GM21526 (cell line): ENCODE measurements around the gene PSMG4.
"Not testable (repeated sequence)": the region's sequence is repeated elsewhere in the genome, so short reads cannot be mapped to it uniquely, and the experiment has no call there.

ENCODE experiments used
- ATAC-seq: cut with Tn5 transposase; IDR thresholded peaks from one replicate; pipeline ENCODE4 v1.9.1; 2021; ENCODE audit warnings: moderate library complexity; ENCODE audit not compliant: unreplicated experiment, low FRiP score

Gene PSMG4

GRCh38 chr6:3230256-3230882 is 28.4 kb upstream of the PSMG4 start:
- ATAC-seq: no peak

- no peak for ATAC-seq
These were observed 27.9 kb upstream of the PSMG4 start for GRCh38 chr6:3230900-3231246.

GRCh38 chr6:3231247-3232016 is 27.3 kb upstream of the PSMG4 start:
- ATAC-seq: no peak

GRCh38 chr6:3232017-3232945 is 26.5 kb upstream of the PSMG4 start:
- ATAC-seq: no peak

GRCh38 chr6:3233321-3233720 is 25.4 kb upstream of the PSMG4 start:
- ATAC-seq: no peak

- ATAC-seq: no peak
These were observed 24.8 kb upstream of the PSMG4 start for GRCh38 chr6:3233904-3234303.

GRCh38 chr6:3235486-3235885 is 23.3 kb upstream of the PSMG4 start:
- no peak for ATAC-seq

GRCh38 chr6:3236005-3236404 is 22.7 kb upstream of the PSMG4 start:
- no peak for ATAC-seq

GRCh38 chr6:3237761-3238662 is 20.7 kb upstream of the PSMG4 start:
- ATAC-seq: no peak

GRCh38 chr6:3239110-3239830 is 19.5 kb upstream of the PSMG4 start:
- no peak for ATAC-seq

- ATAC-seq: no peak
These were observed 18.2 kb upstream of the PSMG4 start for GRCh38 chr6:3240595-3240994.

- not testable (repeated sequence) for ATAC-seq
These were observed 17.0 kb upstream of the PSMG4 start for GRCh38 chr6:3241745-3242144.

GRCh38 chr6:3242768-3243167 is 16.0 kb upstream of the PSMG4 start:
- no peak for ATAC-seq

GRCh38 chr6:3244003-3244831 is 14.5 kb upstream of the PSMG4 start:
- no peak for ATAC-seq

- not testable (repeated sequence) for ATAC-seq
These were observed 13.9 kb upstream of the PSMG4 start for GRCh38 chr6:3244832-3245161.

GRCh38 chr6:3245216-3245615 is 13.5 kb upstream of the PSMG4 start:
- ATAC-seq: no peak

GRCh38 chr6:3247255-3248146 is 11.2 kb upstream of the PSMG4 start:
- ATAC-seq: no peak

- ATAC-seq: no peak
These were observed 8.9 kb upstream of the PSMG4 start for GRCh38 chr6:3249821-3250220.
